CD14-positive monocyte (primary cell): Measurements from ENCODE around the gene GRB7. TPM values are rescaled to one million over a fixed set of nuclear protein-coding genes. Genes with fewer than 3 reads are reported as not detected.
"Not testable (repeated sequence)": the region's sequence is repeated elsewhere in the genome, so short reads cannot be mapped to it uniquely, and the experiment has no call there.

Experiments
- DNase-seq, 3 donors: peaks; one replicate each; pipeline ENCODE4 v3.0.0-alpha.2; 2011 to 2022
- H2AFZ ChIP-seq: 2 replicates; pipeline ENCODE4 v1.6.0; 2012; ENCODE audit warnings: mild to moderate bottlenecking, low read depth, low read length, inconsistent platforms; ENCODE audit not compliant: insufficient read depth, poor library complexity, severe bottlenecking
- H3K27ac ChIP-seq, 2 donors: 1 replicate in 1 of 2; 2 replicates in 1 of 2; pipeline ENCODE4 v1.5.1; 2012 to 2013; ENCODE audit warnings: low read length in 2 of 2, control low read depth in 1 of 2, inconsistent platforms in 1 of 2, low read depth in 1 of 2, mild to moderate bottlenecking in 1 of 2
- H3K27me3 ChIP-seq, 2 donors: one replicate each; pipeline versions ENCODE4 v1.6.0 to v1.6.1; 2011 to 2013; ENCODE audit warnings: low read length in 2 of 2; ENCODE audit not compliant: control insufficient read depth in 2 of 2, insufficient read depth in 2 of 2
- H3K36me3 ChIP-seq, 2 donors: replicated peaks in 1 of 2; 1 replicate in 1 of 2; 2 replicates in 1 of 2; pipeline versions ENCODE4 v1.5.1 to v1.6.1; 2012 to 2013; ENCODE audit warnings: low read length in 2 of 2, control low read depth in 1 of 2, inconsistent platforms in 1 of 2, mild to moderate bottlenecking in 1 of 2; ENCODE audit not compliant: insufficient read depth in 2 of 2, control insufficient read depth in 1 of 2
- H3K4me1 ChIP-seq, 2 donors: 1 replicate in 1 of 2; 2 replicates in 1 of 2; pipeline versions ENCODE4 v1.5.1 to v1.6.1; 2012 to 2013; ENCODE audit warnings: low read length in 2 of 2, control low read depth in 1 of 2, inconsistent platforms in 1 of 2, mild to moderate bottlenecking in 1 of 2, moderate library complexity in 1 of 2; ENCODE audit not compliant: insufficient read depth in 2 of 2, control insufficient read depth in 1 of 2
- H3K4me2 ChIP-seq: replicated peaks from 2 replicates; pipeline ENCODE3; 2012; ENCODE audit warnings: low read length, moderate library complexity, mild to moderate bottlenecking; ENCODE audit not compliant: poor library complexity, severe bottlenecking; ENCODE audit errors: extremely low read depth
- H3K4me3 ChIP-seq, 3 experiments: fragments of 200-600 bp in 1 of 3; sonication (generic) in 1 of 3; replicated peaks in 1 of 3; 1 replicate in 2 of 3; 2 replicates in 1 of 3; pipeline ENCODE4 v1.5.1; 2011 to 2013; ENCODE audit warnings: low read length in 3 of 3, mild to moderate bottlenecking in 3 of 3, control low read depth in 2 of 3, low read depth in 2 of 3, inconsistent platforms in 1 of 3, moderate library complexity in 1 of 3
- H3K79me2 ChIP-seq: 2 replicates; pipeline ENCODE4 v1.6.0; 2012; ENCODE audit warnings: mild to moderate bottlenecking, control low read depth, inconsistent platforms, low read length, moderate library complexity; ENCODE audit not compliant: insufficient read depth
- H3K9ac ChIP-seq: 2 replicates; pipeline ENCODE4 v1.6.0; 2017; ENCODE audit warnings: low read length, mild to moderate bottlenecking; ENCODE audit not compliant: insufficient read depth, poor library complexity, severe bottlenecking
- H3K9me3 ChIP-seq, 2 donors: replicated peaks in 1 of 2; 1 replicate in 1 of 2; 2 replicates in 1 of 2; pipeline versions ENCODE4 v1.5.1 to v1.6.1; 2012 to 2013; ENCODE audit warnings: low read length in 2 of 2, control low read depth in 1 of 2; ENCODE audit not compliant: control insufficient read depth in 1 of 2, insufficient read depth in 1 of 2
- H4K20me1 ChIP-seq: 2 replicates; pipeline ENCODE4 v1.6.0; 2012; ENCODE audit warnings: mild to moderate bottlenecking, low read length, control low read depth, moderate library complexity; ENCODE audit not compliant: insufficient read depth
- H3K27ac Mint-ChIP-seq, 7 donors: one replicate each; pipeline ENCODE4 v1.8.0; 2020; ENCODE audit warnings: mild to moderate bottlenecking in 7 of 7, mixed read lengths in 7 of 7, moderate library complexity in 6 of 7, inconsistent platforms in 2 of 7
- H3K27me3 Mint-ChIP-seq, 3 donors: one replicate each; pipeline ENCODE4 v1.8.0; 2021 to 2022; ENCODE audit warnings: low read depth in 3 of 3, mild to moderate bottlenecking in 3 of 3, mixed read lengths in 3 of 3, moderate library complexity in 3 of 3, inconsistent platforms in 1 of 3
- H3K36me3 Mint-ChIP-seq, 2 donors: one replicate each; pipeline ENCODE4 v1.8.0; 2020; ENCODE audit warnings: mixed read lengths in 2 of 2, inconsistent platforms in 1 of 2, mild to moderate bottlenecking in 1 of 2
- H3K4me1 Mint-ChIP-seq: one replicate; pipeline ENCODE4 v1.8.0; 2020; ENCODE audit warnings: mild to moderate bottlenecking, mixed read lengths
- H3K4me3 Mint-ChIP-seq, 2 donors: one replicate each; pipeline ENCODE4 v1.8.0; 2020; ENCODE audit warnings: mild to moderate bottlenecking in 2 of 2, mixed read lengths in 2 of 2, moderate library complexity in 1 of 2
- H3K9me3 Mint-ChIP-seq, 7 donors: one replicate each; pipeline ENCODE4 v1.8.0; 2020 to 2022; ENCODE audit warnings: mixed read lengths in 7 of 7, mild to moderate bottlenecking in 6 of 7, moderate library complexity in 6 of 7, inconsistent platforms in 2 of 7
- CTCF ChIP-seq: fragments of 200-600 bp; IDR thresholded peaks from one replicate; pipeline ENCODE4 v1.8.0; 2022; ENCODE audit warnings: antibody characterized with exemption, mild to moderate bottlenecking
- WGBS: methylation state at CpG from one replicate; pipeline ENCODE4 v1.1.5; 2013; ENCODE audit warnings: missing lambda C conversion rate; ENCODE audit not compliant: insufficient coverage; 5-methylcytosine and 5-hydroxymethylcytosine counted together
- intact Hi-C, 2 donors: fragments of 100-400 bp; cut with micrococcal nuclease; formaldehyde crosslinking; loops; one replicate each; pipeline versions ENCODE4 v1.15.0 to v1.15.1; 2023
- polyA plus RNA-seq, 3 donors: library from polyadenylated mRNA; depleted of rRNA in 1 of 3; unstranded in 2 of 3; stranded (reverse) in 1 of 3; fragments of 300-500 nt in 2 of 3; fragments of >200 nt in 1 of 3; fragmentation: Illumina TruSeq in 2 of 3; gene quantifications; 1 replicate in 2 of 3; 2 replicates in 1 of 3; pipeline ENCODE4 v1.2.3, GENCODE V29; 2012 to 2021

The GRB7 gene
- polyA plus RNA-seq, 3 donors: not detected

GRCh38 chr17:39722965-39723848 lies 14.5 kb upstream of the GRB7 start:
- H3K4me2 ChIP-seq: no peak overlapping the region
- TF ChIP-seq CTCF: no peak
- H3K36me3 ChIP-seq: peaks cover 10 to 18% of the 10 kb centered on the region in 2 donors
- intact Hi-C loops: no loop called here
- H3K36me3 Mint-ChIP-seq: peaks cover 16 to 25% of the 10 kb centered on the region in 2 donors
- no peaks in the 10 kb centered on the region for H3K27me3 ChIP-seq
- no peak for DNase-seq
- no peak overlapping the region for H2AFZ ChIP-seq
- no peak overlapping the region for H3K4me3 ChIP-seq
- H4K20me1 ChIP-seq: no peaks in the 10 kb centered on the region
- H3K79me2 ChIP-seq: no peaks in the 10 kb centered on the region
- no peaks in the 10 kb centered on the region for H3K9me3 ChIP-seq
- H3K27ac Mint-ChIP-seq: peak overlapping the region in 1 of 7 donors; percentile 66
- H3K27ac ChIP-seq: no peak overlapping the region
- H3K4me1 Mint-ChIP-seq: peaks cover 3% of the 10 kb centered on the region
- peaks cover 0 to 4% of the 10 kb centered on the region in 2 donors for H3K4me1 ChIP-seq
- peaks cover 0 to 2% (median 0%) of the 10 kb centered on the region in 7 donors for H3K9me3 Mint-ChIP-seq
- peaks cover 0 to 5% (median 1%) of the 10 kb centered on the region in 3 donors for H3K27me3 Mint-ChIP-seq
- no peak overlapping the region for H3K9ac ChIP-seq
- 93% methylated on average over 18 of the region's 34 CpGs for WGBS
- H3K4me3 Mint-ChIP-seq: no peak overlapping the region

- H3K4me3 Mint-ChIP-seq: no peak overlapping the region
- H3K36me3 ChIP-seq: peaks cover 19 to 31% of the 10 kb centered on the region in 2 donors
- H3K4me1 Mint-ChIP-seq: peaks cover 6% of the 10 kb centered on the region
Observed at GRCh38 chr17:39724731-39725130, 13.0 kb upstream of the GRB7 start.

GRCh38 chr17:39725923-39726322 lies 11.8 kb upstream of the GRB7 start:
- WGBS: no CpG with 5 or more reads among the region's 1 CpG
- peak overlapping the region in 4 of 7 donors; percentile 5 to 67 (median 30) for H3K27ac Mint-ChIP-seq
- DNase-seq, H3K9ac ChIP-seq, H3K4me3 Mint-ChIP-seq, H4K20me1 ChIP-seq, H3K27ac ChIP-seq, H3K27me3 Mint-ChIP-seq, H3K4me2 ChIP-seq, H3K9me3 Mint-ChIP-seq, H3K79me2 ChIP-seq, H3K4me3 ChIP-seq, H3K9me3 ChIP-seq, H3K4me1 Mint-ChIP-seq, H2AFZ ChIP-seq, H3K27me3 ChIP-seq: not testable (repeated sequence)
- peaks cover 26 to 38% of the 10 kb centered on the region in 2 donors for H3K36me3 Mint-ChIP-seq
- H3K36me3 ChIP-seq: peaks cover 19 to 31% of the 10 kb centered on the region in 2 donors
- intact Hi-C loops: loop anchor here in 1 of 2 donors (5.0 kb wide), 1 partner anchor 39 kb away; the partner anchor contains the start of gene PGAP3
- peaks cover 9 to 13% of the 10 kb centered on the region in 2 donors for H3K4me1 ChIP-seq

More at GRCh38 chr17:39724731-39725130, 13.0 kb upstream of the GRB7 start:
- Histone ChIP-seq H3K4me3 (no peak overlapping the region), H2AFZ (no peak overlapping the region), H3K4me2 (no peak overlapping the region), H3K9ac (no peak overlapping the region), H4K20me1 (no peaks in the 10 kb centered on the region), H3K4me1 (peaks cover 6 to 9% of the 10 kb centered on the region in 2 donors), H3K79me2 (peaks cover 5% of the 10 kb centered on the region), H3K9me3 (no peaks in the 10 kb centered on the region), H3K27ac (no peak overlapping the region), H3K27me3 (no peaks in the 10 kb centered on the region)
- intact Hi-C loops: loop anchor here in 1 of 2 donors (5.0 kb wide), 1 partner anchor 37 kb away; the partner anchor contains the start of gene PGAP3
- no peak for DNase-seq
- TF ChIP-seq CTCF: no peak
- 96% methylated on average over 8 of the region's 13 CpGs for WGBS
- H3K9me3 Mint-ChIP-seq: peaks cover 0 to 2% (median 0%) of the 10 kb centered on the region in 7 donors
- peaks cover 26 to 38% of the 10 kb centered on the region in 2 donors for H3K36me3 Mint-ChIP-seq
- peaks cover 0 to 5% (median 1%) of the 10 kb centered on the region in 3 donors for H3K27me3 Mint-ChIP-seq
- no peak overlapping the region for H3K27ac Mint-ChIP-seq
